Glutamatergic neuron (in vitro differentiated cells): ENCODE measurements around the gene PDCD4. TPM values are rescaled to one million over a fixed set of nuclear protein-coding genes. Genes with fewer than 3 reads are reported as not detected.

Experiments used
- DNase-seq: peaks from one replicate; pipeline ENCODE4 v3.0.0; 2022
- H3K27ac Mint-ChIP-seq: one replicate; pipeline ENCODE4 v1.8.0; 2020; ENCODE audit warnings: mild to moderate bottlenecking, mixed read lengths, inconsistent platforms; ENCODE audit not compliant: unreplicated experiment
- H3K27me3 Mint-ChIP-seq: one replicate; pipeline ENCODE4 v1.8.0; 2020; ENCODE audit warnings: mild to moderate bottlenecking, moderate library complexity, mixed read lengths, inconsistent platforms; ENCODE audit not compliant: unreplicated experiment
- H3K36me3 Mint-ChIP-seq: one replicate; pipeline ENCODE4 v1.8.0; 2020; ENCODE audit warnings: mild to moderate bottlenecking, mixed read lengths, inconsistent platforms; ENCODE audit not compliant: unreplicated experiment
- H3K4me1 Mint-ChIP-seq: one replicate; pipeline ENCODE4 v1.8.0; 2020; ENCODE audit warnings: mild to moderate bottlenecking, low read depth, mixed read lengths, inconsistent platforms; ENCODE audit not compliant: unreplicated experiment
- H3K4me3 Mint-ChIP-seq: one replicate; pipeline ENCODE4 v1.8.0; 2020; ENCODE audit warnings: mild to moderate bottlenecking, mixed read lengths, inconsistent platforms; ENCODE audit not compliant: unreplicated experiment
- H3K9me3 Mint-ChIP-seq: one replicate; pipeline ENCODE4 v1.8.0; 2020; ENCODE audit warnings: mild to moderate bottlenecking, moderate library complexity, mixed read lengths, inconsistent platforms; ENCODE audit not compliant: unreplicated experiment
- CTCF ChIP-seq: fragments of 200-600 bp; sonication (generic); IDR thresholded peaks from one replicate; pipeline ENCODE4 v1.5.0; 2021; ENCODE audit not compliant: partially characterized antibody, unreplicated experiment
- long read RNA-seq: library from polyadenylated mRNA; unstranded; transcript quantifications from one replicate; pipeline ENCODE4 v2.0.0, GENCODE V29; 2020; ENCODE audit not compliant: unreplicated experiment
- total RNA-seq: library from RNA; stranded (reverse); fragmentation: NEBNext Ultra II Directional; extraction: Animal tissue kit (Norgen Biotek cat#: 25700); gene quantifications from one replicate; pipeline ENCODE4 v1.2.1, GENCODE V29; 2021; ENCODE audit not compliant: unreplicated experiment

The PDCD4 gene
- total RNA-seq: 149 TPM
- long read RNA-seq, transcript PDCD4-201 (12 exons, 3,602 nt): major isoform, 29 of 58 reads
- long read RNA-seq, partial matches to known transcripts: 2 of 58 reads
- long read RNA-seq, other reads (novel, unspliced or antisense): 26 of 58 reads

- peak within 1 kb of the TSS; percentile 95 for H3K27ac Mint-ChIP-seq
- peaks cover 29% of the 10 kb centered on the region for H3K4me1 Mint-ChIP-seq
- TF ChIP-seq CTCF: no peak
- H3K36me3 Mint-ChIP-seq: no peaks in the 10 kb centered on the region
- peak within 1 kb of the TSS; percentile 93 for H3K4me3 Mint-ChIP-seq
- peaks cover 12% of the 10 kb centered on the region for H3K27me3 Mint-ChIP-seq
- peaks cover 15% of the 10 kb centered on the region for H3K9me3 Mint-ChIP-seq
- DNase-seq: peak; percentile 100
Measured at GRCh38 chr10:110871298-110872084, at the start of gene PDCD4. Gene PDCD4 (plus strand): TSS chr10:110871928. CDS start chr10:110876028, 4,100 bp downstream.

- Mint-ChIP-seq H3K4me3 (peak overlapping the region; percentile 35), H3K27me3 (peaks cover 10% of the 10 kb centered on the region), H3K4me1 (peaks cover 56% of the 10 kb centered on the region), H3K27ac (peak overlapping the region; percentile 67), H3K9me3 (peaks cover 9% of the 10 kb centered on the region), H3K36me3 (no peaks in the 10 kb centered on the region)
- TF ChIP-seq CTCF: no peak
- DNase-seq: no peak
Measured at GRCh38 chr10:110822035-110822711, 49.6 kb upstream of the PDCD4 start.

GRCh38 chr10:110822712-110823311 is 48.9 kb upstream of the PDCD4 start:
- peak overlapping the region; percentile 25 for H3K4me3 Mint-ChIP-seq
- TF ChIP-seq CTCF: no peak
- H3K4me1 Mint-ChIP-seq: peaks cover 50% of the 10 kb centered on the region
- H3K27me3 Mint-ChIP-seq: peaks cover 7% of the 10 kb centered on the region
- DNase-seq: no peak
- H3K36me3 Mint-ChIP-seq: no peaks in the 10 kb centered on the region
- peaks cover 7% of the 10 kb centered on the region for H3K9me3 Mint-ChIP-seq
- no peak overlapping the region for H3K27ac Mint-ChIP-seq

GRCh38 chr10:110824152-110824441 is 47.6 kb upstream of the PDCD4 start:
- Mint-ChIP-seq H3K9me3 (no peaks in the 10 kb centered on the region), H3K4me1 (peaks cover 42% of the 10 kb centered on the region), H3K4me3 (no peak overlapping the region), H3K36me3 (no peaks in the 10 kb centered on the region), H3K27me3 (no peaks in the 10 kb centered on the region), H3K27ac (no peak overlapping the region)
- no peak for TF ChIP-seq CTCF
- no peak for DNase-seq
